ENCODE measurements around the gene RALGAPA2. TPM values are rescaled to one million over a fixed set of nuclear protein-coding genes. Genes with fewer than 3 reads are reported as not detected.

The RALGAPA2 gene
- total and polyA plus RNA-seq, 2 experiments from 2014 or later: 13.1 to 43.4 TPM

GRCh38 chr20:20489054-20489453, 223.4 kb downstream of the RALGAPA2 start (continued):
- TF ChIP-seq EZH2 (IDR thresholded peaks at IDR 0.05; ENCODE audit: low read depth, unreplicated experiment) (no peak), REST (IDR thresholded peaks at IDR 0.05; ENCODE audit: unreplicated experiment) (no peak), JUNB (IDR thresholded peaks at IDR 0.05; ENCODE audit: unreplicated experiment) (no peak), NANOG (IDR thresholded peaks at IDR 0.05; ENCODE audit: borderline replicate concordance) (no peak), EZH2phosphoT487 (IDR thresholded peaks at IDR 0.05; ENCODE audit: unreplicated experiment) (no peak), CTCF (conservative IDR thresholded peaks at IDR 0.05; ENCODE audit: low read depth in 2 of 2) (no peak), ZNF331 (CRISPR knock-in tag; IDR thresholded peaks at IDR 0.05; ENCODE audit: low read depth) (no peak), STAT1 (IDR thresholded peaks at IDR 0.05; ENCODE audit: unreplicated experiment) (no peak), ETS1 (IDR thresholded peaks at IDR 0.05) (no peak), ZNF114 (CRISPR knock-in tag; IDR thresholded peaks at IDR 0.05) (no peak)

GRCh38 chr20:20488388-20488787, 224.1 kb downstream of the RALGAPA2 start:
- no peaks in the 10 kb centered on the region for H3K36me3 ChIP-seq (ENCODE audit: insufficient read depth)
- H3K27me3 ChIP-seq (ENCODE audit: insufficient read depth): no peaks in the 10 kb centered on the region
- H2AFZ ChIP-seq: no peak overlapping the region
- no peak overlapping the region for H3K4me2 ChIP-seq
- no peaks in the 10 kb centered on the region; the same call in 2 of the 3 replicates for H3K9me3 Mint-ChIP-seq
- H3K4me1 Mint-ChIP-seq: peaks cover 37% of the 10 kb centered on the region
- no peaks in the 10 kb centered on the region for H3F3A ChIP-seq (replicated peaks; ENCODE audit: low read depth)
- H3K4me3 ChIP-seq: no peak overlapping the region
- H3K27ac ChIP-seq (ENCODE audit: low read depth): no peak overlapping the region
- no peak for DNase-seq (ENCODE audit: low spot score)
- no peaks in the 10 kb centered on the region for H3K9me2 ChIP-seq (ENCODE audit: insufficient read depth)
- no peaks in the 10 kb centered on the region for H3K79me2 ChIP-seq (replicated peaks; ENCODE audit: insufficient read depth)
- H3K27ac Mint-ChIP-seq: no peak overlapping the region
- no peaks in the 10 kb centered on the region for H4K20me1 ChIP-seq (replicated peaks; ENCODE audit: insufficient read depth)
- no peak for ATAC-seq
- no peak overlapping the region for H3K4me3 Mint-ChIP-seq
- H3K4me1 ChIP-seq (ENCODE audit: insufficient read depth): peaks cover 34% of the 10 kb centered on the region
- peaks cover 2% of the 10 kb centered on the region for H3K27me3 Mint-ChIP-seq (ENCODE audit: insufficient read depth, low read depth, poor library complexity)
- H3K36me3 Mint-ChIP-seq (ENCODE audit: low read depth): peaks cover 4% of the 10 kb centered on the region; the same call in 1 of the 3 replicates
- TF ChIP-seq EZH2 (IDR thresholded peaks at IDR 0.05; ENCODE audit: low read depth, unreplicated experiment): no peak
- TF ChIP-seq REST (IDR thresholded peaks at IDR 0.05; ENCODE audit: unreplicated experiment): no peak
- no peak for TF ChIP-seq POLR2AphosphoS5 (IDR thresholded peaks at IDR 0.05; ENCODE audit: low read depth)
- no peak for TF ChIP-seq ZNF331 (CRISPR knock-in tag; IDR thresholded peaks at IDR 0.05; ENCODE audit: low read depth)
- no peak for TF ChIP-seq CREB1 (CRISPR knock-in tag; IDR thresholded peaks at IDR 0.05; ENCODE audit: low read depth)
- TF ChIP-seq STAT1 (IDR thresholded peaks at IDR 0.05; ENCODE audit: unreplicated experiment): no peak
- TF ChIP-seq ETS1 (IDR thresholded peaks at IDR 0.05): no peak
- no peak for TF ChIP-seq CTCF (conservative IDR thresholded peaks at IDR 0.05; ENCODE audit: low read depth in 2 of 2)
- TF ChIP-seq ZNF114 (CRISPR knock-in tag; IDR thresholded peaks at IDR 0.05): no peak
